GM19193 (cell line): Measurements from ENCODE around the gene VSTM2L.

Experiments used
- POLR2A ChIP-seq: IDR thresholded peaks from 4 replicates; pipeline ENCODE4 v1.6.1; 2011; ENCODE audit not compliant: insufficient read depth, insufficient read length; ENCODE audit errors: extremely low read depth

Gene VSTM2L

DNA sequence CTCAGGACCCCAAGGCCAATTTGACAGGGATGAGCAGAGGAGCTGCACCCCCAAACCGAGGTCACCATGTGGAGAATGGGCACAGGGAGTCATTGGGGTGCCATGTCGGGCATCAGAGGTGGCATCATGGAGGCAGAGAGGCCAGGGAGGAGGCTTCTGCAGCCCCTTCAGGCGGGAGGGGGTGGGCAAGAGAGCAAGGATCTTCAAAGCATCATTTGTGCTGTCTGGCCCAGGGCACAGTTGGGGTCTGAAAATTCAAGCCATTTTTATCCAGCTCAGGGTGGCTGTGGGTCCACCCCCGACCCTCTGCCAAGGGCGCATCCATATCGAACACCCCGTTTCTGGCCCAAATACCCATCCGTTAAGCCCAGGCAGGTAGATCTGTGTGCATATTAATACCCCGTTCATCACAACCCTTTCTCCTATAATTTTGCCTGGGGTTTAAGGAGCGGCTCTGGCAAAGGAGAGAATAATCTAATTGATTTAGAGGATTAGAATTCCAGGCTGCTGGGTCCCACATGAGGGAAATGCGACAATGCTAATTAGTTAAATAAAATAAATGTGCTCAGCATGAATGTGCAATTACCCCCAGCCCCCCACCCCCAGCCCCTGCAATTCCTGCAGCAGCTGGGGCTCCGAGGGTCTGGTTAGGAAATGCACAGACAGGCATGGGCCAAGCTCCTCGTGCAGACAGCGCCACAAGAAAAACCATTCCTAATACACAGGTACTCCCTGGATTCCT is 31.9 kb downstream of the VSTM2L start:
- TF ChIP-seq POLR2A: no peak

DNA sequence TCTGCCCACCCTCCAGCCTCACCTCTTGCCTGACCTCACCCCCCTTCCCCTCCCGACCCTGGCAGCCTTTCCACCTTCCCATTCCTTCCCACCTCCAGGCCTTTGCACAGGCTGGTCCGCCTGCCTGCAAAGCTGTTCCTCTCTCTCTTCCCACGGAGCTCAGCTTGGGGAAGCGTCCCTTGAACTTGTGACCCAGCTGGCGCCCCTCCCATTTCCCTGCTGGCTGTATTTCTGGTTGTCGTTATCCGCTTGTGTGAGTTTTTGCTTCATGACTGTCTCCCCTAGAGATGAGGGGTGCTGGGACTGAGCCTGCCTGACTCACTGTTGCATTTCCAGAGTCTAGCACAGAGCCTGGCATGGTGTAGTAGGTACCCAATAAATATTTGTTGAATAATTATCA is 32.5 kb downstream of the VSTM2L start:
- no peak for TF ChIP-seq POLR2A

DNA sequence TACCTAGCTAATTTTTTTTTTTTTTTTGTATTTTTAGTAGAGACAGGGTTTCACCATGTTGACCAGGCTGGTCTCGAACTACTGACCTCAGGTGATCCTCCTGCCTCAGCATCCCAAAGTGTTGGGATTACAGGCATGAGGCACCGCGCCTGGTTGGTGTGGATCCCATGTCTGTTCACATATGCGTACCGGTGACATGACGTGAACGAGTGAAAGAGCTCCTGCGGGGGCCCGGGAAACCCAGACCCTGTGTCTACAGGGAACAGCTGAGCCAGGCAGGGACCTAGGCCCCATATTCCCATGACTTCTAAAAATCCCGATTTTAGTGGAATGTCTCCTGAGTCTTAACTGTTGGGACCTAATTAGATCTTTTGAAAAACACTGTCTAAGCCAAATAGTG is 33.1 kb downstream of the VSTM2L start:
- TF ChIP-seq POLR2A: no peak

DNA sequence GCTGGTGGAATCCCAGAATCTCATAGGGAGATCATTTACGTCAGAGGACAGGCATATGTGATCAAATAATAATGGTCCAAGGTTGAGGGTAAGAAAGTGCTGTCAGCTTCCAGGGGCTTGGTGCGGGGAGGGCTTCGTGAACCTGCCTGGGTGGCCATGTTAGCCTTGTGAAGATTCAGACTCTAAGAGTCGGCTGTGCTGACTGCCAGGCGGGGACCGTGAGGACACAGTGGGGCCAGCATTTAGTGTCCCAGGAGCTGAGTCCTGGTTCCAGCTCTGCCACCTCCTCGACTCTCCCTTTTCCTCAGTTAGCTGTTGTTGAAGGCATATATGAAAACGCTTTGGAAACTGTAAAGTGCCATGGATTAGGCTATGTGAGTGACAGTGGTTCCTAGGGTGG is 33.5 kb downstream of the VSTM2L start:
- no peak for TF ChIP-seq POLR2A

DNA sequence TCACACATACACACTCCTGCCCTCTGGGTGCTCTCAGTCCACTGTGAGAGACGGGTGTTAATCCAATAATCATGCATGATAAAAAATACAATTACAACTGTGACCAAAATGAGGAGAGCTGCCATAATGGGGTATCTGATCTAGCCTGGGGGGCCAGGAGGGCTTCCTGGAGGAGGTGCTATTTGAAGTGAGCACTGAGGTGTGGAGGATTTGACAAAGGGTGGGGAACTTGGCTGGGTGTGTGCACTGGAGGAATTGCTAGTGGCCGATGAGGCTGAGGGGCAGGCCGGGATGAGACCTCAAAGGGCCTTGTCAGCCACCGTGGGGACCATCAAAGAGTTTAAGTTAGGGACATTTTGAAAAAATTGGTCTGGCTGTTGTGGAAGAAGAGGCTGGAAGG is 34.8 kb downstream of the VSTM2L start:
- no peak for TF ChIP-seq POLR2A

DNA sequence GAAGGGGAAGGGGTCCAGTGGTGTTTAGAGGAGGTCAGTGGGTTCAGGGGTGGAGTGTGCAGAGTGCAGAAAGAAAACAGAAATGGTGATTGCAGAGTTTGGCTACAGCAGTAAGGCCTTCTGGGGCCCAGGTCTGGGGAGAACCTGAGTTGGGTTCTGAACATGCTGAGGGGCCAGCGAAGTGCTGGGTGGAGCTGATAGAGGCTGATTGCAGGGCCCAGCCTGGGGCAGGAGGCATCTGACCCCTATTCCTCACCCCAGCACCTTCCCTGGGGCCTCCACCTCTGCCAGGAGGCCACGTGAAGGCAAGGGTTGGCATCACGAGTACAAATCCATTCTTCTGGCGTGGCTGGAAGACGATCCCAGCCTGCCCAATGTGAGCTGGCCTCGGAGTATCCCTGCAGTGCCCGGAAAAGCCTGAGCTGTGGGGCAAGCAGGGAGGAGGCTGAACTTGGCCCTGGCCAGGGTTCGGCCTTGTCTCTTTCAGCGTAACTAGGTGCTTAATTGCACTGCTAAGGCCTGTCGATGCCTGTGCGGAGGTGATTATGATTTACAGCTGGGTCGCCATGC is 35.3 kb downstream of the VSTM2L start:
- TF ChIP-seq POLR2A: no peak

DNA sequence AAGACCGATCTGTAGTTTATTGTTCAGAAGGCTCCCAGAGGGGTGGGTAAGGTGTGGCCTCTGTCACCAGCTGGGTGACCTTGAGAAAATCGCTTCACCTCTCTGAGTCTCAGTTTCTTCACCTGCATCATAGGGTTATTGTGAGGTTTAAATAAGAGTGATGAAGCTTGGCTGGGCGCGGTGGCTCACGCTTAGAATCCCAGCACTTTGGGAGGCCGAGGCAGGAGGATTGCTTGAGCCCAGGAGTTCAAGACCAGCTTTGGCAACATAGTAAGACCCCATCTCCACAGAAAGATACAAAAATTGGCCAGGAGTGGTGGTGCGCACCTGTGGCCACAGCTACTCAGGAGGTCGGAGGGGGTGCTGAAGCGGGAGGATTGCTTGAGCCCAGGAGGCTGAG is 36.0 kb downstream of the VSTM2L start:
- no peak for TF ChIP-seq POLR2A

DNA sequence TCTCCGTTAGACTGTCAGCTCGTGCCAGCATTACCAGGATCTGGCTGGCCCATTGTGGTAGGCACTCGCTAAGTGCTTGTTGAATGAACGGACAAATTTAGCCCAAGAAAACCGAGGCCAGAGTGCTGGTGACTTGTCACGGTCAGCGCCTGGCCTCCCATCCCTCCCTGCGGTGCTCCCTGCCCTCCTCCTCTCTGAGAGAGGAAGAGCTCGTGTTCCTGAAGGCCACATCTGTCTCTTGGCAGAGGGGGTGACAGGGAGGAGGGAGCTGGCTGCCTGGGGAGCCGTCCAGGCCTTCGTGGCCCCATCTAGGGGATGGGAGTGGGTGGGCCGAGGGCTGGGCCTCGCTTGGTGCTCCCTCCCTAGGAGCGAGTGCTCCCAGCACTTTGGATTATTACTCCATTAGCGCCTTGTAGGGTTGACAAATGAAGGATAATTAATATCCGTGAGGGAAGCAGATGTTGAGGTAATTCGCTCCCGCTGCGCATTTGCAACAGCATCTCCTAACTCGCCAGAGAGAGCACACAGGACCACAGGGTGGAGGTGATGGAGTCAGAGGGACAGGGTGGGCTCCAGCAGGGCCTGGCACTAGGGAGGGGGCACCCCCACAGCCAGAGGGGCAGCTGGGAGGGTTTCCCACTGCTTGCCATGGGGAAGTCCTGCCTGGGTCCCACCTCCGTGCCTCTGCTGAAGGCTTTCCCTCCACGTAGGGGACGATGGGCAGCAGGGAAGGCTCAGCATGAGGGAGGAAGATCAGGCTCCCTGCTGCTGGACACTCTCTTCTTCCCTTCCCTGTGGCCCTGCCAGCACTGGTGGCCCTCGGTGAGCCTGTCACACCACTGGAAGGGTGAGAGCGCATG is 37.0 kb downstream of the VSTM2L start:
- TF ChIP-seq POLR2A: no peak

DNA sequence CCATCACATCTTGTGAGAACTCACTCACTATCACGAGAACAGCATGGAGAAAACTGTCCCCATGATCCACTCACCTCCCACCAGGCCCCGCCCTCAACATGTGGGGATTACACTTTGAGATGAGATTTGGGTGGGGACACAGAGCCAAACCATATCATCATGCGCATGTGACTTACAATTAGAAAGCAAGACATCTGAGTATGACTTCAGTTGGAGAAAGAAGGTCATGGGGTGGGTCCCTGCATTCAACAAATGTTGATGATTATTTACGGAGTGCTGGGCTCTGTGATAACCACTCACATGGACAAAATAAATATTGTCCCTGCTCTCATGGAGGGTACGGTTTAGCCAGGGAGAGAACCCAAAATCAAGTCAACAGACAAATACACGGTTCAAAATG is 37.9 kb downstream of the VSTM2L start:
- TF ChIP-seq POLR2A: no peak

DNA sequence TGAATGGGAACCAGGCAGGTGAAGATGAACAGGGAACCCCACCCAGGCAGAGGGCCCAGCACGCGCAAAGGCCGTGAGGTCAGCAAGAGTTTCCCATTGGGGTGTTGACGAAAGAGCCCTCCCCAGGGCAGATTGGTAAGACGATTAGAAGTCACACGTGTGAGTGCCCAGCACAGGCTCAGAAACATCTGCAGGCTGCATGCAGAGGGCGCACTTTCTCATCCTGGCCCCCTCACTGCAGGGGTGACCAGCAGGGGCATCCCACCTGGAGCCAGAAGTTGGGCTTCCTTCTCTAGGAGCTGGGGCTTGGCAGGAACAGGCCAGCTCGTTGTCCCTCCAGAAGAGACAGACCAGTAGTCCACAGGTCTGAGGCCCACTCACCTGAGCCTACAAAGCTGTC is 38.4 kb downstream of the VSTM2L start:
- no peak for TF ChIP-seq POLR2A

DNA sequence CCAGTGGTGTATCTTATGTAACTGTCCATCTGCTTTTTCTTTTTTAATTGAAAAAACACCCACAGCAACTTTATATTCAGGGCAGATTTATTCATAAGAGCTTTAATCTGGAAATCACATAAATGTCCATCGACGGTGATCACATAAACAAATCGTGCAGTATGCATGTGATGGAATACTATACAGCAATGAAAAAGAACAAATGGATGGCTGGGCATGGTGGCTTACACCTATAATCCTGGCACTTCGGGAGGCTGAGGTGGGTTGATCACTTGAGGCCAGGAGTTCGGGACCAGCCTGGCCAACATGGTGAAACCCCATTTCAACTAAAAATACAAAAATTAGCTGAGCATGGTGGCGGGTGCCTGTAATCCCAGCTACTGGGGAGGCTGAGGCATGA is 39.1 kb downstream of the VSTM2L start:
- no peak for TF ChIP-seq POLR2A

DNA sequence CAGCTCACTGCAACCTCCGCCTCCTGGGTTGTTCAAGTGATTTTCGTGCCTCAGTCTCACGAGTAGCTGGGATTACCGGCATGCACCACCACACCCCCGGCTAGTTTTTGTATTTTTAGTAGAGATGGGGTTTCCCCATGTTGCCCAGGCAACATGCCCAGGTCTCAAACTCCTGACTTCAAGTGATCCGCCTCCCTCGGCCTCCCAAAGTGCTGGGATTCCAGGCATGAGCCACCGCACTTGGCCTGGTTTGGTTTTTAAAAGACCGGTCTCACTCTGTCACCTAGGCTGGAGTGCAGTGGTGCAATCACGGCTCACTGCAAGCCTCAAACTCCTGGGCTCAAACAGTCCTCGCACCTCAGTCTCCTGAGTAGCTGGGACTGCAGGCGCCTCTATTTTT is 40.1 kb downstream of the VSTM2L start:
- no peak for TF ChIP-seq POLR2A

DNA sequence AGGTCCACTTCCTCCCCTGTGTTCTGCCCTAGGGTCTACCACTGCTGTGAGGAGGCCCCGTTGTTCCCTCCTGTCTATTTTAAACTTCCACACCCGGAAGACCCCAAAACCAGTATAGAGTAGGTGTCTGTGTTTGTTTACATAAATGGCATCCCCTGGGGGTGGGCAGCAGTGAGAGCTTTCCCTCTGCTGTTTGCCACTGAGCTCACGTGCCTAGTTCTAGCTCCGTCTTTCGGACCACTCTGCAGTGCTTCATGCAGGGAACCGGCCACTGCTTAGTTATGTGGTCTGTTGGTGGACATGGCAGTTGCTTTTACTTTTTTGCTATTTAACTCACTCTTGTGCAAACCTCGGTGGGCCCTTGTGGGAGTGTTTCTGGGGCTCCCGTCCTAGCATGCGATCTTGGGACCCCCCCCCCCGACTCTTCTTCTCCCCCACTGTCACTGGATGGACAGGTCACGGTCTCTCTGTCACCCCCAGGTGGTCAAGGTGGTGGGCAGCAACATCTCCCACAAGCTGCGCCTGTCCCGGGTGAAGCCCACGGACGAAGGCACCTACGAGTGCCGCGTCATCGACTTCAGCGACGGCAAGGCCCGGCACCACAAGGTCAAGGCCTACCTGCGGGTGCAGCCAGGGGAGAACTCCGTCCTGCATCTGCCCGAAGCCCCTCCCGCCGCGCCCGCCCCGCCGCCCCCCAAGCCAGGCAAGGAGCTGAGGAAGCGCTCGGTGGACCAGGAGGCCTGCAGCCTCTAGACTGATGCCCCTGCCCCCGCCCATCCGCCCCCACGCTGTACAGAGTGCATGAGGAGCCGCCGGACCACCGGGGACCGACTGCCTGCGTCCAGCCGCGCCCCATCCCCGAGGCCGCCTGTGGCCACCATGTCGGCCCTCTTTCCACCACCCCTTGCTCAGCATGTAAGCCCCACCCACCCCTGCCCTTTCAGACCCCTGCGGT is 40.9 kb downstream of the VSTM2L start:
- TF ChIP-seq POLR2A: no peak

DNA sequence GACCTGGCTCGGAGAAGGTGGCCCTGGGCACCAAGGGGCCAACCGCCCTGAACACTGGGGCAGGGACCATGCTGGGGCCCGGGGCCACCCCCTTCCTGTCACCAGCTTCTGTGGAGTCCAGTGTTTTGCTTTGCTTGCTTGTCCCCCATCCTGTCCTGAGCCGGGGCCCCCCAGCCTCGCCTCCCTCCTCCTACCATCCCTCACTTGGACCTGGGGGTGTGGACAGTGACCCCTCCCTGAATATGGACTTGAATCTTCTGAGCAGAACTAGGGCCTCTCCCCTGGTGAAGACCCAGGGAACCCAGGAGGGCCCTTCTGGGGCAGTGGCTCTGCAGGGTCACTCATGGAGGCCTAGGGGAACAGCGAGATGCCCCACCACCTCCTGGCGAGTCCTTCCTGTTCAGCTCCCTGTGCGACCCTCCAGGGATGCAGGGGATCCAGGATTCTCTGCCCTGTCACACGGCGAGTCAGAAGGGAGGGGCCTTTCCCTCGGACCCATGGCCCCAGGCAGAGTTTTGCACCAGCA is 41.6 kb downstream of the VSTM2L start:
- no peak for TF ChIP-seq POLR2A
